GM19099 (cell line): ENCODE measurements around the gene TPM1.

ENCODE experiments used
- POLR2A ChIP-seq: IDR thresholded peaks from 3 replicates; pipeline ENCODE4 v1.6.1; 2011; ENCODE audit warnings: low read depth; ENCODE audit not compliant: insufficient read length; ENCODE audit errors: extremely low read depth

The TPM1 gene

DNA sequence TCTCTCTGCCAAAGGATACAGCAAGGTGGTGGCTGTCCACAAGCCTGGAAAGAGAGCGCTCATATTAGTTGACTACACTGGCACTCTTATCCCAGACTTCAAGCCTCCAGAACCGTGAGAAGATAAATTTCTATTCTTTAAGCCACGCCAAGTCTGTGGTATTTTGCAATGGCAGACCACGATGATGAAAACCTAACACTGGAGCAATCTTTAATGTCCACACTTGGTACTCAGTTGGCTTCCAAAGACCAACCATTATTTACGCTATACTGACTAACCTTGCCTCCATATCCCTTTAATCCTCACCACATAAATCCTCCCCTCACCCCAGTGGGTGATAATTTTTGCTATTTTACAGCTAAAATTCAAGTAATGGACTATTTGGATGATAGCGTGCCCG lies 62.2 kb downstream of the TPM1 start:
- TF ChIP-seq POLR2A, result no peak

DNA sequence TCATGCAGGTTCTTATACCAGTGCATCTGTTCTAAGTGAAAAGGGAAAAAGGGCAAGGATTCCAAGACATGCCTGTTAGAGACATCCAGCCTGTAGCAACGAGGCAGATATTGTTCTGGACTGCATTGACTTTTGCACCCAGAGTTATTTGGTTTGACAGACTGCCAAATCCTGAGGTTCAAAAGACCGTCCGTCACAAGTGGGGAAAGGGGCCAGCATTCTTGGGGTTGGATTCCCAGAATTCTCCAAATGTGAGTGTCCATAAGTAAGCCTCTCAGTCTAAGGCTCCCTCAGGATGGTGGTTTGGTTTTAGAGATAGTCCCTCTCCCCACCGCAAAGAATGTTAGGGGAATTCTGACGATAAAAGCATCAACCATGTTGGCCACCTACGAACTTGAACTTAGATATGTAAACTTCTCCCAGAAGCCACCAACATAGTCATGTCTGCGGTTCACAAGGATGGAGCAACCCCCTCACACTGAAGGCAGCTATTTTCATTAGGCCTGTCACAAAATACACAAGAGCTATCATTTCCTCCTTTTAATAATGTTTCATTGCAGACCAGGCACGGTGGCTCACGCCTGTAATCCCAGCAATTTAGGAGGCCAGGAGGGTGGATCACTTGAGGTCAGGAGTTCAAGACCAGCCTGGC lies 65.5 kb downstream of the TPM1 start:
- no peak for TF ChIP-seq POLR2A

GRCh38 chr15:63109498-63109897 lies 67.0 kb downstream of the TPM1 start:
- no peak for TF ChIP-seq POLR2A

DNA sequence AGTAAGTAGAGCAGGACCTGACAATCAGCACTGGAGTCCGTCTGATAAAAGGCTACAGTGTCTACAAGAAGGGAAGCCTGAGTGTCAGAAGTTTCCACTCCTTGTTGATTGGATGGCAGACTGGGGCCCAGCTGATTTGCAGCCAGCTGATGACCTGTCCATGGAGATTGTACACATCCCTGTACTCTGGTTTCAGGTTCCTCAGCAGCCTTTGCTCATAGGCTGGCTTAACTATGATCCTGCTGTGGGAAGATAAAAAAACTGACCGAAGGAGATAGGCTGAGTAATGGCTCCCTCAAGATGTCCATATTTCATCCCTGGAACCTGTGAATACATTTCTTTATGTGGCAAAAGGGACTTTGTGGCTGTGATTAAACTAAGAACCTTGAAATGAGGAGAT lies 67.4 kb downstream of the TPM1 start:
- TF ChIP-seq POLR2A, result no peak

DNA sequence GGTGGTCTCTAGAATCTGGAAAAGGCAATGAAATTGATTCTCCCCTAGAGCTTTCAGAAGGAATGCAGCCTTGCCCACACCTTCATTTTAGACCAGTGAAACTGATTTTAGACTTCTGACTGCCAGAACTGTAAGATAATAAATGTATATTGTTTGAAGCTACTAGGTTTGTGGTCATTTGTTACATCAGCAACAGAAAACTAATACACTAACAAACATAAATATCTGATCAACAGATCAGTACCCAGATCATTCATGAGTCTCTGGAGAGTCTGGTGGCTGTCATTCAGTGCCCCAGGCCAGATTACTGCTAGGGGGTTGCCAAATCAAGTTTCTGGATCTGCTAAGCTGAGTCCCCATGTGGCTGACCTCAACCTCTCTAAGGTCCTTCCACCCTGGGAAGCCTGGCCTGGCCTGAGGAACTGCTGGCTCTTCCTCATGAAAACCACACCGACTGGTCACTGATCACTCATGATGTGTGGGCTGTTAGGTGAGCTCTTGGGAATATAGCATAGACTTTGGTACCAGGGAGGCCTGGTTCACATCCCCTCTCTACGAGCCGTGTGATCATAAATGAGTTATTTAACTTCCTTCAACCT lies 68.0 kb downstream of the TPM1 start:
- TF ChIP-seq POLR2A, result no peak

- no peak for TF ChIP-seq POLR2A
Observed at GRCh38 chr15:63111481-63111880, 68.9 kb downstream of the TPM1 start.

- no peak for TF ChIP-seq POLR2A
Observed at GRCh38 chr15:63112871-63113270, 70.3 kb downstream of the TPM1 start.

DNA sequence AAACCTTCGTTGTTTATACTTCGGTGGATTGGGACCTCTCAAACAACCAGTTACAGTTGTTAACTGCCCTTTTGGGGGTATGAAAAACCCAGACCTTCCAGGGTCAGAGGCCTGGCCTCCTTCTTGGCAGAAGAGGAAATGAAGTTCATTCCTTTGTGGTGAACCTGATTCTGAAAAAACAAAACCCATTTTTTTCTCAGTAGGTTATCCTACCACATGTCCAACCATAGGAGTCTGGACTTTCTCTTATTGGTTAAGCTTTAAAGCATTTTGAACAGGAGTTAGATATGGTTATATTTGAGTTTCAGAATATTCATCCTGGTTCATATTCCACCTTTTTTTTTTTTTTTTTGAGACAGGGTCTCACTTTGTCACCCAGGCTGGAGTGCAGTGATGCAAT lies 71.9 kb downstream of the TPM1 start:
- TF ChIP-seq POLR2A, result no peak
